Activated CD4-positive, alpha-beta T cell treated with anti-CD3 and anti-CD28 coated beads, Interleukin-2, amount 50 U/mL, for 16 hours (primary cell): ENCODE data around the gene VPS37C.
A peak's percentile ranks its signal among the peaks of the same experiment; 100 is the strongest.

Experiments
- DNase-seq: peaks from one replicate; pipeline ENCODE4 v3.0.0-alpha.2; 2020

The VPS37C gene

GRCh38 chr11:61092280-61092766 is 68.9 kb downstream of the VPS37C start:
- DNase-seq, result peak; percentile 62

GRCh38 chr11:61091373-61092279 is 69.6 kb downstream of the VPS37C start:
- DNase-seq, result peak; percentile 52

GRCh38 chr11:61090982-61091372 is 70.2 kb downstream of the VPS37C start:
- no peak for DNase-seq

- no peak for DNase-seq
Measured at GRCh38 chr11:61090521-61090920, 70.7 kb downstream of the VPS37C start.

- no peak for DNase-seq
Measured at GRCh38 chr11:61089806-61090491, 71.3 kb downstream of the VPS37C start.

GRCh38 chr11:61087426-61088119 is 73.7 kb downstream of the VPS37C start:
- DNase-seq, result no peak

- peak; percentile 74 for DNase-seq
Measured at GRCh38 chr11:61083601-61084147, 77.6 kb downstream of the VPS37C start.

GRCh38 chr11:61082931-61083531 is 78.2 kb downstream of the VPS37C start:
- DNase-seq, result peak; percentile 62

GRCh38 chr11:61082062-61082870 is 79.0 kb downstream of the VPS37C start:
- DNase-seq, result peak; percentile 59

GRCh38 chr11:61080986-61081590 is 80.1 kb downstream of the VPS37C start:
- DNase-seq, result no peak

GRCh38 chr11:61080526-61080925 is 80.7 kb downstream of the VPS37C start:
- no peak for DNase-seq
